ENCODE measurements around the gene MAST2.
A peak's percentile ranks its signal among the peaks of the same experiment; 100 is the strongest.

MAST2 gene

GRCh38 chr1:46065405-46065804 lies 262.0 kb downstream of the MAST2 start:
- no peak for DNase-seq (ENCODE audit: low spot score)

- no peak for DNase-seq (ENCODE audit: low spot score)
Observed at GRCh38 chr1:46067652-46068051, 264.2 kb downstream of the MAST2 start.

- no peak for DNase-seq (ENCODE audit: low spot score)
Observed at GRCh38 chr1:46068525-46068924, 265.1 kb downstream of the MAST2 start.

- DNase-seq (ENCODE audit: low spot score): no peak
Observed at GRCh38 chr1:46070164-46070814, 266.9 kb downstream of the MAST2 start.

- DNase-seq (ENCODE audit: low spot score): no peak
Observed at GRCh38 chr1:46072975-46073374, 269.6 kb downstream of the MAST2 start.

GRCh38 chr1:46076343-46076742 lies 272.9 kb downstream of the MAST2 start:
- DNase-seq (ENCODE audit: low spot score): no peak

- no peak for DNase-seq (ENCODE audit: low spot score)
Observed at GRCh38 chr1:46077644-46078043, 274.2 kb downstream of the MAST2 start.

- no peak for DNase-seq (ENCODE audit: low spot score)
Observed at GRCh38 chr1:46080257-46080656, 276.8 kb downstream of the MAST2 start.

GRCh38 chr1:46081206-46081605 lies 277.8 kb downstream of the MAST2 start:
- peak; percentile 33 for DNase-seq (ENCODE audit: low spot score)

GRCh38 chr1:46081619-46082018 lies 278.2 kb downstream of the MAST2 start:
- DNase-seq (ENCODE audit: low spot score): no peak

GRCh38 chr1:46083579-46083978 lies 280.2 kb downstream of the MAST2 start:
- DNase-seq (ENCODE audit: low spot score): no peak

- no peak for DNase-seq (ENCODE audit: low spot score)
Observed at GRCh38 chr1:46084553-46085451, 281.4 kb downstream of the MAST2 start.

Data from cerebellar cortex (tissue), 1 donor.